PFSK-1 (cell line): ENCODE data around the gene SMG6.

Experiments
- FOXP2 ChIP-seq: optimal IDR thresholded peaks from 2 replicates; pipeline ENCODE3; 2011; ENCODE audit warnings: borderline replicate concordance, control low read depth, inconsistent platforms; ENCODE audit not compliant: insufficient read depth; ENCODE audit errors: extremely low read length, extremely low read depth
- POLR2AphosphoS5 ChIP-seq: IDR thresholded peaks from 2 replicates; pipeline ENCODE4 v1.6.1; 2012; ENCODE audit warnings: low read depth, mild to moderate bottlenecking, control low read depth, low read length, moderate library complexity
- SIN3A ChIP-seq: IDR thresholded peaks from 2 replicates; pipeline ENCODE4 v1.6.1; 2012; ENCODE audit warnings: mild to moderate bottlenecking, low read length, moderate library complexity, borderline replicate concordance; ENCODE audit not compliant: insufficient read depth
- TAF1 ChIP-seq: IDR thresholded peaks from 2 replicates; pipeline ENCODE4 v1.6.1; 2012; ENCODE audit warnings: low read length, control low read depth, borderline replicate concordance; ENCODE audit not compliant: insufficient read depth
- TF ChIP-seq, protein P1 (sequence below), 2 experiments: IDR thresholded peaks; 2 replicates each; pipeline versions ENCODE4 v1.6.1 to v1.8.0; 2011 to 2012; ENCODE audit warnings: low read depth in 2 of 2, low read length in 2 of 2, control low read depth in 1 of 2, inconsistent platforms in 1 of 2, mild to moderate bottlenecking in 1 of 2, moderate library complexity in 1 of 2; ENCODE audit not compliant: insufficient read depth in 1 of 2

The SMG6 gene

DNA sequence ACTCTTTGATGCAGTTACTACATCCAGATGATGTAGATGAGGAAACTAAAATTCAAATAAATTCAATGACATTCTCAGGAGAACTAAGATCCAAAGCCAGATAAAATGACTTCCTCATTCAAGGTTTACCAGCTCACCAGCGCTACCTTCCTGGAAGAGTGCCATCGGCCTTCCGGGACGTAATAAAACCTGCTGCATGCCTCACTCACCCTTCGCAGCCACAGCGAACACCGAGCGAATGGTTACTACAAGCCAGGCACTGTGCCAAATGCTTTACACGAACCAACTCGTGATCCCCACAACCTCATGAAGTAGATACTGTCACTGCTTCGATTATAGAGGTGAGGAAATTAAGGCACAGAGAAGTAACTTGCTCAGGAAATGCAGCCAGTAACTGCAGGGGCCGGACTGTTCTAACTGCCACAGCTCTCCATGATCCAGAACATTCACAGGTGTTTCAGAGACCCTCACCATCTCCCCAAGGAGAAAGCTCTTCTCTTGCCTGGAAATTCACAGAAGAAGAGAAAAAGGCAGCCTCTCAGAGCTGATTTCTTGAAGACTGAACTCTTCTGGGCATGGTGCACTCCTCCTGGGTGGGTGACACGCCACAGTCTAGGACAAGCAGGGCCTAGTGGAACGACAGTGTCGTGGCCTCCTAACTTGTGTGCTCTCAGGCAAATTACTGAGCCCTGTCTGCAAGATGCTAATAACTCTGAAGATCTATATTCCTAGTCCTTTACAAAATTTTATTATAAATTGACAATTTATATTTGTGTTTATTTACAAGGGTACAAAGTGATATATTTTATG is 201.9 kb downstream of the SMG6 start:
- TF ChIP-seq, protein P1, sequence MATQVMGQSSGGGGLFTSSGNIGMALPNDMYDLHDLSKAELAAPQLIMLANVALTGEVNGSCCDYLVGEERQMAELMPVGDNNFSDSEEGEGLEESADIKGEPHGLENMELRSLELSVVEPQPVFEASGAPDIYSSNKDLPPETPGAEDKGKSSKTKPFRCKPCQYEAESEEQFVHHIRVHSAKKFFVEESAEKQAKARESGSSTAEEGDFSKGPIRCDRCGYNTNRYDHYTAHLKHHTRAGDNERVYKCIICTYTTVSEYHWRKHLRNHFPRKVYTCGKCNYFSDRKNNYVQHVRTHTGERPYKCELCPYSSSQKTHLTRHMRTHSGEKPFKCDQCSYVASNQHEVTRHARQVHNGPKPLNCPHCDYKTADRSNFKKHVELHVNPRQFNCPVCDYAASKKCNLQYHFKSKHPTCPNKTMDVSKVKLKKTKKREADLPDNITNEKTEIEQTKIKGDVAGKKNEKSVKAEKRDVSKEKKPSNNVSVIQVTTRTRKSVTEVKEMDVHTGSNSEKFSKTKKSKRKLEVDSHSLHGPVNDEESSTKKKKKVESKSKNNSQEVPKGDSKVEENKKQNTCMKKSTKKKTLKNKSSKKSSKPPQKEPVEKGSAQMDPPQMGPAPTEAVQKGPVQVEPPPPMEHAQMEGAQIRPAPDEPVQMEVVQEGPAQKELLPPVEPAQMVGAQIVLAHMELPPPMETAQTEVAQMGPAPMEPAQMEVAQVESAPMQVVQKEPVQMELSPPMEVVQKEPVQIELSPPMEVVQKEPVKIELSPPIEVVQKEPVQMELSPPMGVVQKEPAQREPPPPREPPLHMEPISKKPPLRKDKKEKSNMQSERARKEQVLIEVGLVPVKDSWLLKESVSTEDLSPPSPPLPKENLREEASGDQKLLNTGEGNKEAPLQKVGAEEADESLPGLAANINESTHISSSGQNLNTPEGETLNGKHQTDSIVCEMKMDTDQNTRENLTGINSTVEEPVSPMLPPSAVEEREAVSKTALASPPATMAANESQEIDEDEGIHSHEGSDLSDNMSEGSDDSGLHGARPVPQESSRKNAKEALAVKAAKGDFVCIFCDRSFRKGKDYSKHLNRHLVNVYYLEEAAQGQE (IDR thresholded peaks at IDR 0.05; ENCODE audit: insufficient read depth in 1 of 2, low read depth in 2 of 2, low read length in 2 of 2) = no peak
- TF ChIP-seq POLR2AphosphoS5 (no peak), TAF1 (no peak), SIN3A (peak; percentile 46; the same call in 1 of the 2 replicates), FOXP2 (no peak)

DNA sequence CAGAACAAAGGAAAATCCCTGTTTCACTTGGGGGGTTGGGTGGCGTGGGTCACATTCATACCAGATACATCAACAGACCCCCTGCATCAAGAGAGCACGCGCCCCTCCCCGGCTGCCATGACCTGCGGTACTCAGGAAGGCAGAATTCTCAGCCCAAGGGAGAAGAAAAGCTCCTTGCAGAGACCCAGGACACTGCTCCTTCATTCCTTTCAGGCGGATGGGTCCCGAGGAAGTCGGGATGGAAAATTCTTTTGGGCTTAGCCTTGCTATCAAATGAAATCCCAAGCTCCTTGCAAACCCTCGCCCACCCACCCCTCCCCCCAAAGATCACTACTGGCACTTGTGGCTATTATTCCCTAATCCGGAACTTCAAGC is 208.1 kb downstream of the SMG6 start:
- TF ChIP-seq, protein P1 (IDR thresholded peaks at IDR 0.05; ENCODE audit: insufficient read depth in 1 of 2, low read depth in 2 of 2, low read length in 2 of 2) = no peak
- no peak for TF ChIP-seq TAF1
- no peak for TF ChIP-seq FOXP2
- TF ChIP-seq POLR2AphosphoS5 = no peak
- TF ChIP-seq SIN3A = no peak

DNA sequence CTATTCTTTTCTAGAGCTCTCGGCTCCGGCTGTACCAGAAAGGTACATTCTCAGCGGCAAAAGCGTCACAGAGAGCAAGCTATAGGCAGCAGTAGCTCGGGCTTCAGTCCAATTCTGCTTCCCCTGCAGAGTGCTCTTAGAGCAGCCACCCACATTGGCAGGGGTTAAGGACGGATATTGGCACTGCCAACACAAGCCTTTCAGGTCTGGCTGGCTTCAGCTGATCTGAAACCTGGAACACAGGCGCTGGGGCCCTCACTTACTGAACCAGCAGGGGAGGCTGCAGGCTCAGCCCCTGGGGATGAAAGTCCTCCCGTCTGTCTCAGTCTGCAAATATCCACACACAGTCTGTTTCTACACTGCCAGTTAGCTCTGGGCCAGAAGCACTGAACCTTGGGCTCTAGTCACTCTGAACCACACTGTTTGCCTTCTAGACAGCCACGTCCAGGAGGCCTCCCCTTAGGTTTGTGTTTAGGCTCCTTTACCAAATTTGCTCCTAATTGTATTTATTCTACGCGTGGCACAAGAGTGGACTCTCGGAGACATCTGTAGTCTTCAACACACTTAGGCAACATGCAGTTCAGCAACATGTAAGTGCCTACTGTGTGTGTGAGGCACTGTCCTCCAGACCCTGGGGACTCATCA is 208.6 kb downstream of the SMG6 start:
- TF ChIP-seq, protein P1 (IDR thresholded peaks at IDR 0.05; ENCODE audit: insufficient read depth in 1 of 2, low read depth in 2 of 2, low read length in 2 of 2) = no peak
- no peak for TF ChIP-seq FOXP2
- no peak for TF ChIP-seq TAF1
- TF ChIP-seq POLR2AphosphoS5 = no peak

DNA sequence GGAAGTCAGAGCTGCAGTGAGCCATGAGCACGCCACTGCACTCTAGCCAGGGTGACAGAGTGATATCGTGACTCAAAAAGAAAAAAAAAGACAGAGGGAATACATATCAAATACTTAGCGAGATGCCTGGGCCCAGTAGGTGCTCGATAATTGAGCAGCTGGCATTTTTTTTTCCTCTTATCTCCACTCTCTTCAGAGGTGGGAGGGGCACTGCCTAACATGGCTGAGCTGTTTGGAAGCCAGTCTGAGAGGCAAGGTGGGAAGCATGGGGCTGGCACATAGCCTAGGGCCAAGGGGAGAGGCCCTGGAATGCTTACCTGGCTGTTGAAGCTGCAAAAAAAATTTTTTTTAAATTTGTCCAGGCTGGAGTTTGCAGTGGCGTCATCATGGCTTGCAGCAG is 210.2 kb downstream of the SMG6 start:
- TF ChIP-seq TAF1 (no peak), FOXP2 (no peak), POLR2AphosphoS5 (no peak), SIN3A (no peak)
- TF ChIP-seq, protein P1 (IDR thresholded peaks at IDR 0.05; ENCODE audit: insufficient read depth in 1 of 2, low read depth in 2 of 2, low read length in 2 of 2) = no peak

DNA sequence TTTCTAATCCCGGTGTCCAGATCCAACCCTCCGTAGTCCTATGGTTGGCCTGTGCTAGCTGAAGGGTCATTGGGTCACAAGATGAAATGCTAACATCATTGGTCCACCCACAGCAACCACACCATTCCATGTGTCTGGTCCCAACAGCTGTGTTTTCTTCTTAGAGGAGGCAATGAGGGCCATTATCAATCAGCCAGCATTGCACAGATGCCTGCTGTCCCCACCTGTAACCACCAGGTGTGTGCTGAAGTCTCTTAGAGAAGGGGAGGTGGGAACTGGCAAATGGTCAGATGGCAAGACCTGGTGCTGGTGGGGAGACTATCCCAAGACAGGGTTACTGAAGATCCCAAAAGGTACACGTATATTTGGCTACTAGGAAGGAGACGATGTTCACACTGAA is 211.3 kb downstream of the SMG6 start:
- TF ChIP-seq, protein P1 (IDR thresholded peaks at IDR 0.05; ENCODE audit: insufficient read depth in 1 of 2, low read depth in 2 of 2, low read length in 2 of 2) = no peak
- TF ChIP-seq FOXP2 (no peak), SIN3A (no peak), TAF1 (no peak), POLR2AphosphoS5 (no peak)
